Keratinocyte (primary cell): Measurements from ENCODE around the gene TNS2.

Experiments used
- CTCF ChIP-seq, 3 experiments: IDR thresholded peaks in 1 of 3; conservative IDR thresholded peaks in 1 of 3; optimal IDR thresholded peaks in 1 of 3; 2 replicates in 2 of 3; 3 replicates in 1 of 3; pipeline versions ENCODE3 to v1.5.1; 2011; ENCODE audit warnings: low read length in 3 of 3, mild to moderate bottlenecking in 3 of 3, moderate library complexity in 2 of 3, control low read depth in 1 of 3, inconsistent platforms in 1 of 3; ENCODE audit not compliant: insufficient read depth in 2 of 3; ENCODE audit errors: extremely low read depth in 1 of 3
- EZH2 ChIP-seq: IDR thresholded peaks from one replicate; pipeline ENCODE4 v1.6.1; 2012; ENCODE audit warnings: inconsistent platforms, mild to moderate bottlenecking, low read length, moderate library complexity

- TF ChIP-seq EZH2 (no peak), CTCF (optimal IDR thresholded peaks at IDR 0.05 in 1 of 3, IDR thresholded peaks at IDR 0.05 in 1 of 3, conservative IDR thresholded peaks at IDR 0.05 in 1 of 3; ENCODE audit: extremely low read depth in 1 of 3, insufficient read depth in 2 of 3, low read length in 3 of 3) (no peak)
These were observed 21.1 kb downstream of the TNS2 start for GRCh38 chr12:53070877-53071492.
